ENCODE measurements around the gene HEG1. TPM values are rescaled to one million over a fixed set of nuclear protein-coding genes. Genes with fewer than 3 reads are reported as not detected.

HEG1 gene
- total RNA-seq, 2 donors from 2014 or later: 45.7 to 46.1 TPM

DNA sequence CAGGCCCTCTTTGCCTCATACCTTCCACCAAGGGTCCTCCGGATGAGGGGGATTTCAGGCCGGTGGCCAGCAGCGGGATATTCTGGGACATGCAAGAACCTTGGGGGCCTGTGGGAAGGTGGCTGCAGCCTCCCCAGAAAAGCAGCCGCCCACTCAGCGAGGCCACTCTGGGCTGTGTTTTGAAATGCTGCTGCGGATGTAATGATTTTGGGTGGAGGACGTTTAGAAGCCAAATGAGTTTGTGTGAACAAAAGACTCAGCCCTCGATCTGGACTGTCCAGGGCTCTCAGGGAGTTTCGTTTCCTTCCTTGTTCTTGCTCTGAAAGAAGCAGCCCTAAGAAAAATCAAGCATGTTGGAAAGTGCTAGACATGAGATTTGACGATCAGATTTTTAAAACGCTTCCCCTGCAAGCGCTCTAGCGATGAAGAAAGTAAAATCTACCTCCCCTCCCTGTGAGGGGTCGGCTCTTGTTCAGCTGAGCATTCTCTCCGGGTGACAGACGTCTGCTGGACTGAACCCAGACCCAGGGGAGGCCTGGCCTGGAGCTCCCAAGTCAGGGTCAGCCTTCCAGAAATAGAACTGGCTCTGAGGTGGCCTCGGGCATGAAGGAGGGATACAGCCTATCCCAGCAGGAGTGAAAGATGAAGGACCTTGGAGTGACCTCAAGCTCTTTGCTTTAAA lies 12.9 kb downstream of the HEG1 start:
- ATAC-seq (peak; percentile 36), DNase-seq (no peak)
- H3K27me3 ChIP-seq: no peaks in the 10 kb centered on the region
- no peaks in the 10 kb centered on the region for H3K36me3 ChIP-seq (replicated peaks in 1 of 2; ENCODE audit: insufficient read depth in 1 of 2, low read depth in 2 of 2)
- TF ChIP-seq, protein P1, sequence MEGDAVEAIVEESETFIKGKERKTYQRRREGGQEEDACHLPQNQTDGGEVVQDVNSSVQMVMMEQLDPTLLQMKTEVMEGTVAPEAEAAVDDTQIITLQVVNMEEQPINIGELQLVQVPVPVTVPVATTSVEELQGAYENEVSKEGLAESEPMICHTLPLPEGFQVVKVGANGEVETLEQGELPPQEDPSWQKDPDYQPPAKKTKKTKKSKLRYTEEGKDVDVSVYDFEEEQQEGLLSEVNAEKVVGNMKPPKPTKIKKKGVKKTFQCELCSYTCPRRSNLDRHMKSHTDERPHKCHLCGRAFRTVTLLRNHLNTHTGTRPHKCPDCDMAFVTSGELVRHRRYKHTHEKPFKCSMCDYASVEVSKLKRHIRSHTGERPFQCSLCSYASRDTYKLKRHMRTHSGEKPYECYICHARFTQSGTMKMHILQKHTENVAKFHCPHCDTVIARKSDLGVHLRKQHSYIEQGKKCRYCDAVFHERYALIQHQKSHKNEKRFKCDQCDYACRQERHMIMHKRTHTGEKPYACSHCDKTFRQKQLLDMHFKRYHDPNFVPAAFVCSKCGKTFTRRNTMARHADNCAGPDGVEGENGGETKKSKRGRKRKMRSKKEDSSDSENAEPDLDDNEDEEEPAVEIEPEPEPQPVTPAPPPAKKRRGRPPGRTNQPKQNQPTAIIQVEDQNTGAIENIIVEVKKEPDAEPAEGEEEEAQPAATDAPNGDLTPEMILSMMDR (IDR thresholded peaks at IDR 0.05): no peak
- TF ChIP-seq POLR2A (IDR thresholded peaks at IDR 0.05): no peak
- intact Hi-C loops (cut with DNase I): no loop called here
- WGBS, 2 donors: 66 to 71% methylated on average over 12 to 17 of the region's 17 CpGs
- no peak overlapping the region for H3K4me3 ChIP-seq
- peak overlapping the region in 3 of 4 donors; percentile 64 to 80 (median 68) for H3K27ac ChIP-seq
- peaks cover 29% of the 10 kb centered on the region for H3K4me1 ChIP-seq
- H3K9me3 ChIP-seq: no peaks in the 10 kb centered on the region

DNA sequence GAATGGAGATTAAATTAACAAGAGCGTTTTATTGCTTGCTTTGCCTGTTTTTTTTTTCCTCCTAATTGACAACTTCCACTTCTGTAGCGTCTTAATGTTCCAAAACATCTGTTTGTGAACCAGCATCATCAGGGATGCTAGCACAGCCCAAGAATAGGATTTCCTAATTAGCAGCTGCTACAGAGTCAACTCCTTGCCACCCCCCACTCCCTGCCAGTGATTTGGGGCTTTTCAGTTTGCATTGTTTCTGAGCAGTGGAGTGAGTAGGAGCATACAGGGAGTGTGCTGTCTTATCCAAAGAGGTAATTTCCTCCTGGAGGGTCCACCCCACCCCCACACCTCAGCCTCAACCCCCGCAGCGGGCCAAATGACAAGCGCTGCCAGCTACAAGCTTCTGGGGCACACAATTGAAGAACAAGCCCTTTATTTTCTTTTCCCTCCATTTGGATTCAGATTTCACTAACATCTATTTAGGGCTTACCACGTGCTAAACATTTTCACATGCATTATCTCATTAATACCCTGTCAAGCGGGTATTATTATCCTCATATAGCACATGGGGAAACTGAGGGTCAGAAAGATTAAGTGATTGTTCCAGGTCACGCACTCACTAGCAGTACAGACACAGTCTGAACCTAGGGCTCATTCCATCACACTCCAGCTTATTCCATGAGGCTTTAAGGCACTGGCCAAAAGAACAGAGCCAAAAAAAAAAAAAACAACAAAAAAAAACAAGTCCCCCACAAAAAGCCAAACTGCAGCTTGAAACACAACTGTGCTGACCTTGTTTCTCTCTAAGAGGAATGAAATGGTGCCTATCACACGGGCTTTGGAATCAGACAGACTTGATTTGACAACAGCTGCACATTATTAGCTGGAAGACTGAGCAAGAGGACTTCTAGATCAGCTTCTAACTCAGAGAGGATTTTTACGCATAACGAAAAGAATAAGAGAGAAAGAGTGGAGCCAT lies 16.4 kb downstream of the HEG1 start:
- 65 to 70% methylated on average over 11 of the region's 11 CpGs for WGBS, 2 donors
- DNase-seq: no peak
- Histone ChIP-seq H3K9me3 (no peaks in the 10 kb centered on the region), H3K4me3 (no peak overlapping the region), H3K27me3 (no peaks in the 10 kb centered on the region), H3K27ac (peak overlapping the region in 1 of 4 donors; percentile 4), H3K36me3 (replicated peaks in 1 of 2; ENCODE audit: insufficient read depth in 1 of 2, low read depth in 2 of 2) (no peaks in the 10 kb centered on the region), H3K4me1 (peaks cover 15% of the 10 kb centered on the region)
- no peak for ATAC-seq
- intact Hi-C loops (cut with DNase I): no loop called here
- TF ChIP-seq POLR2A (IDR thresholded peaks at IDR 0.05): no peak
- TF ChIP-seq, protein P1 (IDR thresholded peaks at IDR 0.05): no peak

DNA sequence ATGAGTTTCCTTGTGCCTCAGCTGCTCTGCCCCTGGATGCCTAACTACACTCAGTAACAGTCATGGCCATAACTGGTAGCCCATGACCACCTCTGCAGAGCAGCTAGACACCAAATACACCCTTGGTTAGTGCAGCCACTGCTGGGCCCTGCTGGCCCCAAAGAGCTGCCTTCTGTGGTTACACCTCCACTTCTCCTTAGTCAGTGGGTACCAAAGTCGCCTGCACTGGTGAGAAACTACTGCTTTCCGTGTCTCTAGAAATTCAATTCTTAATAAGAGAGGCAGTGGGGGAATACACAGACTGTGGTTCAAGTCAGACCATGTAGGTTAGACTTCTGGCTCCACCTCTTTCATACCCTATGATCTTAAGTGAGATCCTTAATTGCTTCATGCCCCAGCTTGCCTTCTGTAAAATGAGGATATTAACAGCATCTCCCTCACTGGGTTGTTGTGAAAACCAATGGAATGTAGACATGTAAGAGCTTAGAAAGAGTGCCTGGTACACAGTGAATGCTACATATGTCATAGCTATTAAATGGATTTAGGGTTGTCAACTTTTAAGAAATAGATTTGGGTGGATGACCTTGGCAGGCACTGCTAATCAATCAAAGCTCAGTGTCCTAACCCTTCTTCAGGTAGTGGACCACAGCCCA lies 18.2 kb downstream of the HEG1 start:
- no peak overlapping the region for H3K4me3 ChIP-seq
- no peaks in the 10 kb centered on the region for H3K36me3 ChIP-seq (replicated peaks in 1 of 2; ENCODE audit: insufficient read depth in 1 of 2, low read depth in 2 of 2)
- ATAC-seq (no peak), DNase-seq (no peak)
- intact Hi-C loops (cut with DNase I): no loop called here
- peaks cover 12% of the 10 kb centered on the region for H3K4me1 ChIP-seq
- H3K27ac ChIP-seq: no peak overlapping the region
- H3K9me3 ChIP-seq: no peaks in the 10 kb centered on the region
- 59 to 81% methylated on average over 2 of the region's 2 CpGs for WGBS, 2 donors
- H3K27me3 ChIP-seq: no peaks in the 10 kb centered on the region
- no peak for TF ChIP-seq POLR2A (IDR thresholded peaks at IDR 0.05)
- TF ChIP-seq, protein P1 (IDR thresholded peaks at IDR 0.05): no peak

DNA sequence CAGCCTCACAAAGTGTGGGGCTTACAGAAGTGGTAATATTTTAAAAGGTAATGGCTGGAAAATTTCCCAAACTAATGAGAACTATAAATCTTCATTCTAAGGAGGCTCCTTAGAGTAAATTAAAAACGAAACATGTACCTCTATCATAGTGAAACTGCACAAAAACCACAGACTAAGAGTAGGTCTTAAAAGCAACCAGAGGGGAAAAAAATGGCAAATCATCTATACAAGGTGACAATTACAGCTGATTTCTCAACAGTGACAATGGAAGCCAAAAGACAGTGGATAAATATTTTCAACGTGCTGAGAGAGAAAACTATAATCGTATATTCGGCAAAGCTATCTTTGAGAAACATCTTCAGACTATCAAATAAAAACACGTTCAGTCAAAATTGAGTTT lies 20.6 kb downstream of the HEG1 start:
- DNase-seq: no peak
- peaks cover 16% of the 10 kb centered on the region for H3K4me1 ChIP-seq
- intact Hi-C loops (cut with DNase I): no loop called here
- no peak overlapping the region for H3K27ac ChIP-seq
- no peaks in the 10 kb centered on the region for H3K27me3 ChIP-seq
- WGBS, 2 donors: 86% methylated on average over 5 of the region's 5 CpGs
- no peak for TF ChIP-seq POLR2A (IDR thresholded peaks at IDR 0.05)
- TF ChIP-seq, protein P1 (IDR thresholded peaks at IDR 0.05): no peak
- no peaks in the 10 kb centered on the region for H3K36me3 ChIP-seq (replicated peaks in 1 of 2; ENCODE audit: insufficient read depth in 1 of 2, low read depth in 2 of 2)
- no peak overlapping the region for H3K4me3 ChIP-seq
- H3K9me3 ChIP-seq: no peaks in the 10 kb centered on the region
- ATAC-seq: no peak

All from body of pancreas (tissue), 4 donors.